Astrocyte (in vitro differentiated cells and primary cell): ENCODE data around the gene CADM1. TPM values are rescaled to one million over a fixed set of nuclear protein-coding genes. Genes with fewer than 3 reads are reported as not detected.

ENCODE experiments used
- DNase-seq: peaks from one replicate; pipeline ENCODE4 v3.0.0-alpha.2; 2010; ENCODE audit warnings: low read depth
- FAIRE-seq: peaks from 2 replicates; lab custom pipeline; 2011; peaks lifted over from hg19 to GRCh38; lab: Jason Lieb, UNC
- H2AFZ ChIP-seq: 2 replicates; pipeline ENCODE4 v1.6.0; 2012; ENCODE audit warnings: low read depth, low read length, inconsistent platforms
- H3K27ac ChIP-seq: 2 replicates; pipeline ENCODE4 v1.5.1; 2011; ENCODE audit warnings: low read depth, low read length, inconsistent platforms
- H3K27me3 ChIP-seq: 2 replicates; pipeline ENCODE4 v1.6.0; 2011; ENCODE audit warnings: low read length, inconsistent platforms; ENCODE audit not compliant: insufficient read depth
- H3K36me3 ChIP-seq: 2 replicates; pipeline ENCODE4 v1.5.1; 2011; ENCODE audit warnings: low read length, inconsistent platforms; ENCODE audit not compliant: insufficient read depth
- H3K4me1 ChIP-seq: 2 replicates; pipeline ENCODE4 v1.5.1; 2011; ENCODE audit warnings: low read length, inconsistent platforms; ENCODE audit not compliant: insufficient read depth
- H3K4me2 ChIP-seq: 2 replicates; pipeline ENCODE4 v1.6.0; 2012; ENCODE audit warnings: low read length, inconsistent platforms
- H3K4me3 ChIP-seq: 2 replicates; pipeline ENCODE4 v1.5.1; 2011; ENCODE audit warnings: low read depth, mild to moderate bottlenecking, low read length, inconsistent platforms; ENCODE audit not compliant: insufficient read depth
- H3K79me2 ChIP-seq: 2 replicates; pipeline ENCODE4 v1.6.0; 2012; ENCODE audit warnings: mild to moderate bottlenecking, low read length, inconsistent platforms; ENCODE audit not compliant: insufficient read depth
- H3K9ac ChIP-seq: 2 replicates; pipeline ENCODE4 v1.6.0; 2012; ENCODE audit warnings: mild to moderate bottlenecking, low read length, inconsistent platforms
- H3K9me3 ChIP-seq: 2 replicates; pipeline ENCODE4 v1.5.1; 2012; ENCODE audit warnings: low read depth, mild to moderate bottlenecking, low read length, inconsistent platforms; ENCODE audit not compliant: insufficient read depth
- H4K20me1 ChIP-seq: 2 replicates; pipeline ENCODE4 v1.6.0; 2012; ENCODE audit warnings: low read length, inconsistent platforms; ENCODE audit not compliant: insufficient read depth
- H3K27ac Mint-ChIP-seq: one replicate; pipeline ENCODE4 v1.8.0; 2021; ENCODE audit warnings: mild to moderate bottlenecking, mixed read lengths; ENCODE audit not compliant: unreplicated experiment
- H3K27me3 Mint-ChIP-seq: one replicate; pipeline ENCODE4 v1.8.0; 2021; ENCODE audit warnings: low read depth, mixed read lengths; ENCODE audit not compliant: unreplicated experiment
- H3K36me3 Mint-ChIP-seq: one replicate; pipeline ENCODE4 v1.8.0; 2021; ENCODE audit warnings: low read depth, mixed read lengths; ENCODE audit not compliant: unreplicated experiment
- H3K4me1 Mint-ChIP-seq: one replicate; pipeline ENCODE4 v1.8.0; 2021; ENCODE audit warnings: low read depth, mixed read lengths; ENCODE audit not compliant: unreplicated experiment
- H3K4me3 Mint-ChIP-seq: one replicate; pipeline ENCODE4 v1.8.0; 2021; ENCODE audit warnings: mild to moderate bottlenecking, moderate library complexity, mixed read lengths; ENCODE audit not compliant: unreplicated experiment
- H3K9me3 Mint-ChIP-seq: one replicate; pipeline ENCODE4 v1.8.0; 2021; ENCODE audit warnings: mild to moderate bottlenecking, mixed read lengths; ENCODE audit not compliant: unreplicated experiment
- EZH2 ChIP-seq: IDR thresholded peaks from 2 replicates; pipeline ENCODE4 v1.6.1; 2012; ENCODE audit warnings: mild to moderate bottlenecking, low read length, inconsistent platforms; ENCODE audit not compliant: insufficient read depth
- total RNA-seq: library from RNA; stranded (reverse); gene quantifications from 2 replicates; pipeline ENCODE4 v1.2.1, GENCODE V29; 2021
- TF ChIP-seq, protein P1 (sequence below): IDR thresholded peaks from 2 replicates; pipeline ENCODE4 v1.5.1; 2011; ENCODE audit warnings: low read depth, mild to moderate bottlenecking, inconsistent platforms, low read length, moderate library complexity; ENCODE audit not compliant: insufficient read depth

The CADM1 gene
- total RNA-seq, 1 donor from 2014 or later = 414 TPM

DNA sequence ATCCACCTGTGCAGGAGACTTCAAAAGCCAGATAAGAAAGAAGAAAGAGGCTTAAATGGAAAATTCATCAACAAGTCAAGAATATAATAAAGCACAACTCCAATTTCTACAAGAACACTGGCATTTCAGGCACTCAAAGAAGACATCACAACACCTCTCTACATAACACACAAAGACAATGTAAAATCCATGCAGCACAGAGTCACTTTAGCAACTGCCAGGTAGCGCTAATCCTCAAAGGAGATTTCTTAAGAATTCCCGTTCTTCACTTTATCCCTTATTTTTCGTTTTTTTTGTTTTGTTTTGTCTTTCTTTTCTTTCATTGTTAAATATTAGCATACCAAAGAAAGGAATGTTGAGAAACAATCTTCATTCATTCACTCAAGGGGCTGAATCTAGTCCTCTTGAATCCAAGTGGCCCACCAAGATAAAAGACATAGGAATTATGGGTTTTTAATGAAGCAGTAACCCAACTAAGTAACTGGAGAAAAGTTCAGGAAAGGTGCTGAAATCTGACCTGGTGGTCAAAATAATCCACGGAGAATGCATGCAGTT, 95.0 kb downstream of the CADM1 start:
- Histone ChIP-seq H3K79me2 (peaks cover 14% of the 10 kb centered on the region), H3K4me1 (peaks cover 13% of the 10 kb centered on the region), H3K36me3 (no peaks in the 10 kb centered on the region), H4K20me1 (peaks cover 46% of the 10 kb centered on the region), H3K27ac (no peak overlapping the region), H3K27me3 (no peaks in the 10 kb centered on the region), H3K4me3 (no peak overlapping the region), H3K9me3 (no peaks in the 10 kb centered on the region), H2AFZ (no peak overlapping the region), H3K9ac (no peak overlapping the region), H3K4me2 (peak overlapping the region; percentile 12)
- H3K4me3 Mint-ChIP-seq = no peak overlapping the region
- H3K27me3 Mint-ChIP-seq = no peaks in the 10 kb centered on the region
- no peaks in the 10 kb centered on the region for H3K9me3 Mint-ChIP-seq
- TF ChIP-seq, protein P1, sequence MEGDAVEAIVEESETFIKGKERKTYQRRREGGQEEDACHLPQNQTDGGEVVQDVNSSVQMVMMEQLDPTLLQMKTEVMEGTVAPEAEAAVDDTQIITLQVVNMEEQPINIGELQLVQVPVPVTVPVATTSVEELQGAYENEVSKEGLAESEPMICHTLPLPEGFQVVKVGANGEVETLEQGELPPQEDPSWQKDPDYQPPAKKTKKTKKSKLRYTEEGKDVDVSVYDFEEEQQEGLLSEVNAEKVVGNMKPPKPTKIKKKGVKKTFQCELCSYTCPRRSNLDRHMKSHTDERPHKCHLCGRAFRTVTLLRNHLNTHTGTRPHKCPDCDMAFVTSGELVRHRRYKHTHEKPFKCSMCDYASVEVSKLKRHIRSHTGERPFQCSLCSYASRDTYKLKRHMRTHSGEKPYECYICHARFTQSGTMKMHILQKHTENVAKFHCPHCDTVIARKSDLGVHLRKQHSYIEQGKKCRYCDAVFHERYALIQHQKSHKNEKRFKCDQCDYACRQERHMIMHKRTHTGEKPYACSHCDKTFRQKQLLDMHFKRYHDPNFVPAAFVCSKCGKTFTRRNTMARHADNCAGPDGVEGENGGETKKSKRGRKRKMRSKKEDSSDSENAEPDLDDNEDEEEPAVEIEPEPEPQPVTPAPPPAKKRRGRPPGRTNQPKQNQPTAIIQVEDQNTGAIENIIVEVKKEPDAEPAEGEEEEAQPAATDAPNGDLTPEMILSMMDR = no peak
- peak overlapping the region; percentile 21 for H3K27ac Mint-ChIP-seq
- FAIRE-seq (no peak), DNase-seq (no peak)
- H3K4me1 Mint-ChIP-seq = peaks cover 32% of the 10 kb centered on the region
- no peaks in the 10 kb centered on the region for H3K36me3 Mint-ChIP-seq

DNA sequence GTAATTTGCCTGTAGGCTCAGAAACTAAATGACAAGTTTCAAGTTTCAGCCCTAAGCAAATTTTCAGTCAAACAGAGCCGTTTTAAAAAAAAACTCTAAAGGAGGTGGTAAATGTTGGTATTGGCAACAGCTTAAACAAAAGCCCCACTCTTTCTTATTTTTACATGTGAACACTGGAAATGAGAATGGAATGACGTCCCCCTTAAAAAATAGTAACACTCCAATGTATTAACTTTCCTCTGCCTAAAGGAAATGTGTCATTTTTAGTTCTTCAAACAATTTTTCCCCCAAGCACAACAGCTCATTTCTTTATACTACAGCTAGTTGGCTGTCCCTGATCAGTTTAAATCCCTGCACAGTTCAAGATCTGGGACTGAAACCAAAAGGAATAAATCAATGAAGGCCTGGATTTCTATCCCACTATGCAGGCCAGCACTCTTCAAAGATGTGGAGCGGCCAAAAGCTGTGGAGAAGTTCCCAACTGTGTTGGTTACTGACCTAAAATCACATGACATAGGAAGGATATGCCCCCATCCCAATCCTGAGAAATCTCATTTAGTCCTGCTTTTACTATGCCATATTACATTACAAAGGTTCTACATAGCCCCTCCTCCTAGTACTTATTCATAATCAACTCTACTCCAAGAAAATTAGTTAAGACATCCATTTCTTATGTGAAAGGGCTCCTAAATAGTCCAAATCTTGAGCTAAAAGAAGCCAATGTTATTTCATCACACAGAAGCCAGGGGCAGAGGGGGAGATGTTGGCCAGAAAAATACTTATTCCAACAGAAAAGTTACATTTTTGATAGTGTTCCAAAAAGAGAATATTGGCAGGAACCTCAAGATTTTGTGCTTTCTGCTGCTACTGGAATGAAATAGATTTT, 95.9 kb downstream of the CADM1 start:
- peaks cover 12% of the 10 kb centered on the region for H3K79me2 ChIP-seq
- H3K36me3 ChIP-seq = no peaks in the 10 kb centered on the region
- H3K27ac ChIP-seq = no peak overlapping the region
- DNase-seq (peak; percentile 75), FAIRE-seq (no peak)
- H2AFZ ChIP-seq = no peak overlapping the region
- TF ChIP-seq, protein P1 = no peak
- TF ChIP-seq EZH2 = no peak
- peaks cover 13% of the 10 kb centered on the region for H3K4me1 ChIP-seq
- peaks cover 40% of the 10 kb centered on the region for H4K20me1 ChIP-seq
- peak overlapping the region; percentile 17 for H3K4me2 ChIP-seq
- H3K9me3 ChIP-seq = no peaks in the 10 kb centered on the region
- Mint-ChIP-seq H3K9me3 (no peaks in the 10 kb centered on the region), H3K4me1 (peaks cover 31% of the 10 kb centered on the region), H3K36me3 (no peaks in the 10 kb centered on the region), H3K4me3 (no peak overlapping the region), H3K27me3 (no peaks in the 10 kb centered on the region), H3K27ac (no peak overlapping the region)
- no peak overlapping the region for H3K9ac ChIP-seq
- H3K27me3 ChIP-seq = no peaks in the 10 kb centered on the region
- H3K4me3 ChIP-seq = no peak overlapping the region

DNA sequence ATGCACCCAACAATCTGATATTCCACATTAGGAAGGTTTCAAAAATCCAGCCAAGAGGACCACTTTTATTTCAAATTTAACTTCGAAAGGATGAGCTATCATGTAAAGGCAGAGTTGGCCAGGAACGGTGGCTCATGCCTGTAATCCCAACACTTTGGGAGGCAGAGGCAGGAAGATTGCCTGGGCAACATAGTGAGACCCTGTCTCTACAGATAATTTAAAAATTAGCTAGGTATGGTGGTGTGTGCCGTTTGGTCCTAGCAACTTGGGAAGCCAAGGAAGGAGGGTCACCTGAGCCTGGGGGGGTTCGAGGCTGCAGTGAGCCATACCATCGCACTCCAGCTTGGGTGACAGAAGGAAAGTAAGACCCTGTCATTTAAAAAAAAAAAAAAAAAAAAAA, 96.7 kb downstream of the CADM1 start:
- DNase-seq (no peak), FAIRE-seq (no peak)
- Histone ChIP-seq H3K9ac (no peak overlapping the region), H4K20me1 (peaks cover 44% of the 10 kb centered on the region), H3K4me2 (no peak overlapping the region), H3K9me3 (no peaks in the 10 kb centered on the region), H3K27ac (no peak overlapping the region), H3K4me3 (no peak overlapping the region), H3K36me3 (no peaks in the 10 kb centered on the region), H3K27me3 (no peaks in the 10 kb centered on the region), H2AFZ (no peak overlapping the region), H3K79me2 (peaks cover 15% of the 10 kb centered on the region), H3K4me1 (peaks cover 13% of the 10 kb centered on the region)
- Mint-ChIP-seq H3K4me3 (no peak overlapping the region), H3K27me3 (no peaks in the 10 kb centered on the region), H3K27ac (no peak overlapping the region), H3K9me3 (no peaks in the 10 kb centered on the region), H3K36me3 (no peaks in the 10 kb centered on the region), H3K4me1 (peaks cover 29% of the 10 kb centered on the region)
- TF ChIP-seq, protein P1 = no peak
- no peak for TF ChIP-seq EZH2
